Gastrocnemius medialis (tissue), 4 donors: ENCODE data around the gene LAMA2. TPM values are rescaled to one million over a fixed set of nuclear protein-coding genes. Genes with fewer than 3 reads are reported as not detected.

ENCODE experiments used
- ATAC-seq, 2 donors: fragments of 150-250 bp; one replicate each; pipeline ENCODE4 v1.9.1; 2016
- DNase-seq, 2 donors: peaks; one replicate each; pipeline ENCODE4 v3.0.0-alpha.2; 2019
- H3K27ac ChIP-seq, 4 donors: fragments of 200-600 bp; sonication (generic); 1 replicate in 1 of 4; 2 replicates in 3 of 4; pipeline ENCODE4 v1.5.1; 2016 to 2018; ENCODE audit warnings: mild to moderate bottlenecking in 2 of 4, moderate library complexity in 1 of 4
- H3K27me3 ChIP-seq, 3 donors: fragments of 200-600 bp; sonication (generic) in 2 of 3; 1 replicate in 1 of 3; 2 replicates in 2 of 3; pipeline versions ENCODE4 v1.5.1 to v1.6.0; 2016 to 2019; ENCODE audit warnings: mild to moderate bottlenecking in 1 of 3, moderate library complexity in 1 of 3
- H3K36me3 ChIP-seq, 2 donors: fragments of 200-600 bp; sonication (generic) in 1 of 2; one replicate each; pipeline ENCODE4 v1.5.1; 2017 to 2018
- H3K4me1 ChIP-seq, 2 donors: fragments of 200-600 bp; sonication (generic) in 1 of 2; one replicate each; pipeline ENCODE4 v1.5.1; 2016 to 2017; ENCODE audit warnings: mild to moderate bottlenecking in 2 of 2
- H3K4me3 ChIP-seq, 4 donors: fragments of 200-600 bp; sonication (generic) in 3 of 4; 1 replicate in 1 of 4; 2 replicates in 3 of 4; pipeline ENCODE4 v1.5.1; 2016 to 2019; ENCODE audit warnings: mild to moderate bottlenecking in 2 of 4
- H3K9me3 ChIP-seq, 3 donors: fragments of 200-600 bp; sonication (generic) in 2 of 3; 1 replicate in 1 of 3; 2 replicates in 2 of 3; pipeline ENCODE4 v1.5.1; 2016 to 2019
- POLR2A ChIP-seq, 2 donors: fragments of 450-650 bp; IDR thresholded peaks; one replicate each; pipeline ENCODE4 v1.6.1; 2017; ENCODE audit warnings: antibody characterized with exemption in 2 of 2, mild to moderate bottlenecking in 2 of 2, moderate library complexity in 2 of 2
- in situ Hi-C, 4 donors: fragments of 200-750 bp; cut with MboI; loops; one replicate each; pipeline versions ENCODE4 v1.15.0 to v1.8.0; 2017; ENCODE audit warnings: low sequenced_read_pairs in 4 of 4
- intact Hi-C: fragments of 100-400 bp; cut with DNase I; formaldehyde crosslinking; loops from one replicate; pipeline ENCODE4 v1.15.1; 2023; ENCODE audit warnings: low total_unique reads
- total RNA-seq, 4 donors: library from RNA; depleted of rRNA; stranded (reverse); fragments of >200 nt; gene quantifications; one replicate each; pipeline versions ENCODE4 v1.1.0 to v1.2.3, GENCODE V29; 2016
- TF ChIP-seq, protein P1 (sequence below), 5 experiments: fragments of 450-650 bp in 3 of 5; fragments of 200-600 bp in 2 of 5; sonication (generic) in 2 of 5; IDR thresholded peaks in 4 of 5; conservative IDR thresholded peaks in 1 of 5; 1 replicate in 4 of 5; 2 replicates in 1 of 5; pipeline ENCODE4 v1.5.1; 2016 to 2019; ENCODE audit warnings: antibody characterized with exemption in 5 of 5, mild to moderate bottlenecking in 3 of 5, moderate library complexity in 3 of 5

Gene LAMA2
- total RNA-seq, 4 donors from 2014 or later: 52.9 to 113 (median 71.3) TPM

DNA sequence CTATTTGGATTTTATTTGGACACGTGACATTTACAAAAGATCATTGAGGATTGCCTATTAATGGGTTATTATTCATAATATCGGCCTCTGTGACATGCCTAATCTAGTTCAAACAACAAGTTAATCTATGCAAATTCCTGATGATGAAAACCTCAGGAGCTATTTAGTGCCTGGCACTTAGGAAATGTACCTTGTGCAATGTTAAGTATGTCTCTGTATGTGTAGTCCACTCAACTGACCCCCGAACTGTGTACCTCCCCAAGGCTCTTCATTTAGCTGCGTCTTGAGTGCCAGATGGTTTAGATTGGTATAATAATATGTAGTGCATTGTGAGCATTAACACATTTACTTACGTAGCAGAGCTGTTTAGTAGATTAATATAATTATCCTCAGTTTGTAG, 6.9 kb downstream of the LAMA2 start:
- intact Hi-C loops: loop anchor here (10.0 kb wide), 1 partner anchor 165 kb away; no protein-coding TSS in a partner anchor
- DNase-seq (no peak), ATAC-seq (no peak)
- no peak overlapping the region for H3K4me3 ChIP-seq
- TF ChIP-seq POLR2A (IDR thresholded peaks at IDR 0.05): no peak
- TF ChIP-seq, protein P1, sequence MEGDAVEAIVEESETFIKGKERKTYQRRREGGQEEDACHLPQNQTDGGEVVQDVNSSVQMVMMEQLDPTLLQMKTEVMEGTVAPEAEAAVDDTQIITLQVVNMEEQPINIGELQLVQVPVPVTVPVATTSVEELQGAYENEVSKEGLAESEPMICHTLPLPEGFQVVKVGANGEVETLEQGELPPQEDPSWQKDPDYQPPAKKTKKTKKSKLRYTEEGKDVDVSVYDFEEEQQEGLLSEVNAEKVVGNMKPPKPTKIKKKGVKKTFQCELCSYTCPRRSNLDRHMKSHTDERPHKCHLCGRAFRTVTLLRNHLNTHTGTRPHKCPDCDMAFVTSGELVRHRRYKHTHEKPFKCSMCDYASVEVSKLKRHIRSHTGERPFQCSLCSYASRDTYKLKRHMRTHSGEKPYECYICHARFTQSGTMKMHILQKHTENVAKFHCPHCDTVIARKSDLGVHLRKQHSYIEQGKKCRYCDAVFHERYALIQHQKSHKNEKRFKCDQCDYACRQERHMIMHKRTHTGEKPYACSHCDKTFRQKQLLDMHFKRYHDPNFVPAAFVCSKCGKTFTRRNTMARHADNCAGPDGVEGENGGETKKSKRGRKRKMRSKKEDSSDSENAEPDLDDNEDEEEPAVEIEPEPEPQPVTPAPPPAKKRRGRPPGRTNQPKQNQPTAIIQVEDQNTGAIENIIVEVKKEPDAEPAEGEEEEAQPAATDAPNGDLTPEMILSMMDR (IDR thresholded peaks at IDR 0.05 in 4 of 5, conservative IDR thresholded peaks at IDR 0.05 in 1 of 5): no peak
- in situ Hi-C loops: no loop called here
- no peaks in the 10 kb centered on the region for H3K9me3 ChIP-seq
- H3K36me3 ChIP-seq: no peaks in the 10 kb centered on the region
- H3K4me1 ChIP-seq: no peaks in the 10 kb centered on the region
- H3K27me3 ChIP-seq: no peaks in the 10 kb centered on the region
- H3K27ac ChIP-seq: no peak overlapping the region

GRCh38 chr6:128892079-128892478, 9.1 kb downstream of the LAMA2 start:
- Histone ChIP-seq H3K36me3 (no peaks in the 10 kb centered on the region), H3K4me1 (no peaks in the 10 kb centered on the region), H3K27ac (no peak overlapping the region), H3K4me3 (no peak overlapping the region), H3K27me3 (no peaks in the 10 kb centered on the region), H3K9me3 (no peaks in the 10 kb centered on the region)
- no peak for DNase-seq
- ATAC-seq: no peak
- in situ Hi-C loops: no loop called here
- TF ChIP-seq, protein P1 (IDR thresholded peaks at IDR 0.05 in 4 of 5, conservative IDR thresholded peaks at IDR 0.05 in 1 of 5): no peak
- TF ChIP-seq POLR2A (IDR thresholded peaks at IDR 0.05): no peak
- intact Hi-C loops: no loop called here

DNA sequence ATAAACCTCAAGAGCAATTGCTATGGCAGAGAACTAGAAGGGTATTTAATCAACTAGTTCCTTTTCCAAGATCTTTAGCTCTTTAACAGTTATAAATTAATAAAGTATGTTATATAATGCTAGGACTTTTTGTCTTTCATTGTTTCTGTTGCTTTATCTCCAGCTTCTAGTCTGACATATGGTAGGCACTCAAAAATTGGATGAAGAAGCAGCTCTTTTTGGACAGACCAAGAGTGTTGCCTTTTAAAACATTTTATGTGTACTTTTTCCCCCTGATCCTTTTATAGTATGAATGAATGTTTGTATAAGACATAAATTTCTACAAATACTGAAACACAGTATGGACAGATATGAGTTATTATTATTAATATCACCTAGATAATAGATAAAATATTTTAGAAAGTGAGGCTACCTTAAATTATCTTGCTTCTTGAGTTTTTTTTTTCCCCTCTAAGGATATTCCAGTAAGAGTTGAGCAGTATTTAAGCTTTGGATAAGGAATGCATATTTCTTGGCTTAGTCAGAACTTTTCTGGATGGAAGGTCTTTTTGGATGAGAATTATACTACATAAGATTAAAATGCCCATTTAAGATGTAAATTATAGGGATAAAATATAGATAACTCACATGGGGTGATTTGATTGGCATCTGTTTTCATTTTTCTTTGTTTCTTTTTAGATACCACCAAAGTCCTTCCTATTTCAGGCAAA, 16.6 kb downstream of the LAMA2 start:
- no peak for TF ChIP-seq POLR2A (IDR thresholded peaks at IDR 0.05)
- TF ChIP-seq, protein P1 (IDR thresholded peaks at IDR 0.05 in 4 of 5, conservative IDR thresholded peaks at IDR 0.05 in 1 of 5): no peak
- Histone ChIP-seq H3K4me1 (no peaks in the 10 kb centered on the region), H3K4me3 (no peak overlapping the region), H3K27me3 (no peaks in the 10 kb centered on the region), H3K27ac (no peak overlapping the region), H3K9me3 (no peaks in the 10 kb centered on the region), H3K36me3 (no peaks in the 10 kb centered on the region)
- intact Hi-C loops (no loop called here), in situ Hi-C loops (no loop called here)
- DNase-seq (no peak), ATAC-seq (no peak)

GRCh38 chr6:128903715-128904114, 20.8 kb downstream of the LAMA2 start:
- in situ Hi-C loops: no loop called here
- Histone ChIP-seq H3K9me3 (no peaks in the 10 kb centered on the region), H3K27ac (no peak overlapping the region), H3K4me3 (no peak overlapping the region), H3K27me3 (no peaks in the 10 kb centered on the region), H3K36me3 (no peaks in the 10 kb centered on the region), H3K4me1 (no peaks in the 10 kb centered on the region)
- DNase-seq (no peak), ATAC-seq (no peak)
- TF ChIP-seq, protein P1 (IDR thresholded peaks at IDR 0.05 in 4 of 5, conservative IDR thresholded peaks at IDR 0.05 in 1 of 5): no peak
- TF ChIP-seq POLR2A (IDR thresholded peaks at IDR 0.05): no peak
- intact Hi-C loops: no loop called here

GRCh38 chr6:128914051-128914450, 31.1 kb downstream of the LAMA2 start:
- Histone ChIP-seq H3K36me3 (no peaks in the 10 kb centered on the region), H3K4me1 (peaks cover 0 to 5% of the 10 kb centered on the region in 2 donors), H3K27me3 (no peaks in the 10 kb centered on the region), H3K27ac (no peak overlapping the region), H3K9me3 (no peaks in the 10 kb centered on the region), H3K4me3 (no peak overlapping the region)
- intact Hi-C loops: no loop called here
- ATAC-seq (no peak), DNase-seq (no peak)
- in situ Hi-C loops: no loop called here
- TF ChIP-seq POLR2A (IDR thresholded peaks at IDR 0.05): no peak
- TF ChIP-seq, protein P1 (IDR thresholded peaks at IDR 0.05 in 4 of 5, conservative IDR thresholded peaks at IDR 0.05 in 1 of 5): no peak
